HG02678 (cell line): ENCODE data around the gene MYO1D.
A peak's percentile ranks its signal among the peaks of the same experiment; 100 is the strongest.
"Not testable (repeated sequence)": the region's sequence is repeated elsewhere in the genome, so short reads cannot be mapped to it uniquely, and the experiment has no call there.

Experiments used
- ATAC-seq: cut with Tn5 transposase; IDR thresholded peaks from one replicate; pipeline ENCODE4 v1.9.1; 2021; ENCODE audit warnings: mild to moderate bottlenecking, moderate library complexity; ENCODE audit not compliant: unreplicated experiment

Gene MYO1D

GRCh38 chr17:32552280-32552679 lies 324.6 kb downstream of the MYO1D start:
- no peak for ATAC-seq

GRCh38 chr17:32551186-32551955 lies 325.6 kb downstream of the MYO1D start:
- peak; percentile 71 for ATAC-seq

GRCh38 chr17:32549559-32549958 lies 327.4 kb downstream of the MYO1D start:
- no peak for ATAC-seq

- no peak for ATAC-seq
These were observed 330.9 kb downstream of the MYO1D start for GRCh38 chr17:32546031-32546444.

- ATAC-seq: no peak
These were observed 334.7 kb downstream of the MYO1D start for GRCh38 chr17:32542186-32542585.

GRCh38 chr17:32541640-32542039 lies 335.3 kb downstream of the MYO1D start:
- no peak for ATAC-seq

- ATAC-seq: no peak
These were observed 339.9 kb downstream of the MYO1D start for GRCh38 chr17:32536736-32537643.

GRCh38 chr17:32533296-32533695 lies 343.6 kb downstream of the MYO1D start:
- ATAC-seq: no peak

GRCh38 chr17:32529604-32530003 lies 347.3 kb downstream of the MYO1D start:
- no peak for ATAC-seq

- ATAC-seq: no peak
These were observed 348.1 kb downstream of the MYO1D start for GRCh38 chr17:32528825-32529224.

GRCh38 chr17:32527146-32527545 lies 349.8 kb downstream of the MYO1D start:
- ATAC-seq: no peak

GRCh38 chr17:32525122-32525521 lies 351.8 kb downstream of the MYO1D start:
- no peak for ATAC-seq

GRCh38 chr17:32524553-32524880 lies 352.4 kb downstream of the MYO1D start:
- not testable (repeated sequence) for ATAC-seq

- peak; percentile 48 for ATAC-seq
These were observed 352.9 kb downstream of the MYO1D start for GRCh38 chr17:32523827-32524552.

GRCh38 chr17:32523017-32523680 lies 353.8 kb downstream of the MYO1D start:
- peak; percentile 62 for ATAC-seq

- no peak for ATAC-seq
These were observed 356.1 kb downstream of the MYO1D start for GRCh38 chr17:32520737-32521404.

- no peak for ATAC-seq
These were observed 356.7 kb downstream of the MYO1D start for GRCh38 chr17:32520104-32520701.

GRCh38 chr17:32519228-32520103 lies 357.5 kb downstream of the MYO1D start:
- no peak for ATAC-seq

- no peak for ATAC-seq
These were observed 358.2 kb downstream of the MYO1D start for GRCh38 chr17:32518646-32519227.
